Mesothelial cell of epicardium (in vitro differentiated cells): ENCODE data around the gene TNIP1. TPM values are rescaled to one million over a fixed set of nuclear protein-coding genes. Genes with fewer than 3 reads are reported as not detected.

Source experiments
- DNase-seq, 2 experiments: peaks; one replicate each; pipeline ENCODE4 v3.0.0; 2021; ENCODE audit warnings: low spot score in 2 of 2; ENCODE audit not compliant: unreplicated experiment in 2 of 2
- H3K27ac Mint-ChIP-seq: 2 replicates; pipeline ENCODE4 v1.8.0; 2021; ENCODE audit warnings: mixed read lengths
- H3K27me3 Mint-ChIP-seq: 2 replicates; pipeline ENCODE4 v1.8.0; 2021; ENCODE audit warnings: low read depth, mixed read lengths
- H3K36me3 Mint-ChIP-seq: 2 replicates; pipeline ENCODE4 v1.8.0; 2021; ENCODE audit warnings: mixed read lengths
- H3K4me1 Mint-ChIP-seq: 2 replicates; pipeline ENCODE4 v1.8.0; 2021; ENCODE audit warnings: mixed read lengths
- H3K4me3 Mint-ChIP-seq: 2 replicates; pipeline ENCODE4 v1.8.0; 2021; ENCODE audit warnings: mild to moderate bottlenecking, moderate library complexity, mixed read lengths
- H3K9me3 Mint-ChIP-seq: 2 replicates; pipeline ENCODE4 v1.8.0; 2021; ENCODE audit warnings: mixed read lengths
- total RNA-seq: library from RNA; stranded (reverse); gene quantifications from 3 replicates; pipeline ENCODE4 v1.2.1, GENCODE V29; 2021
- TF ChIP-seq, protein P1 (sequence below): fragments of 200-600 bp; sonication (generic); IDR thresholded peaks from one replicate; pipeline ENCODE4 v1.5.0; 2021; ENCODE audit warnings: antibody characterized with exemption; ENCODE audit not compliant: unreplicated experiment

TNIP1 gene
- total RNA-seq, 1 donor from 2014 or later: 81.8 TPM

DNA sequence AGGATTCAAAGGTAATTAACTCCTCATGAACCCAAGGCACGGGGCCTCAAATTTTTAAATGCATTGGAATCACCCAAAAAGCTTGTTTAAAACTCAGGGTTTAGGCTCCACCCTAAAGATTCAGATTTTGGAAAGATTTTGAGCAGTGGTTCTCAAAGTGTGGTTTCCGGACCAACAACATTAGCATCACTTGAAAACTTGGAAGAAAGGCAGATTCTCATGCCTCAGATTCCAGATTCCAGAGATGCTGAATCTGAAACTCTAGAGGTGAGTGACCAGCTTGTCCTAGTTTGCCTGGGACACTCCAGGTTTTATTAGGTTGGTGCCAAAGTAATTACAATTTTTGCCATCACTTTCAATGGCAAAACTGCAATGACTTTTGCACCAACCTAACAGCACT is 24.7 kb upstream of the TNIP1 start:
- Mint-ChIP-seq H3K9me3 (no peaks in the 10 kb centered on the region), H3K27me3 (no peaks in the 10 kb centered on the region), H3K4me1 (peaks cover 8% of the 10 kb centered on the region), H3K36me3 (peaks cover 42% of the 10 kb centered on the region), H3K27ac (no peak overlapping the region), H3K4me3 (no peak overlapping the region)
- TF ChIP-seq, protein P1, sequence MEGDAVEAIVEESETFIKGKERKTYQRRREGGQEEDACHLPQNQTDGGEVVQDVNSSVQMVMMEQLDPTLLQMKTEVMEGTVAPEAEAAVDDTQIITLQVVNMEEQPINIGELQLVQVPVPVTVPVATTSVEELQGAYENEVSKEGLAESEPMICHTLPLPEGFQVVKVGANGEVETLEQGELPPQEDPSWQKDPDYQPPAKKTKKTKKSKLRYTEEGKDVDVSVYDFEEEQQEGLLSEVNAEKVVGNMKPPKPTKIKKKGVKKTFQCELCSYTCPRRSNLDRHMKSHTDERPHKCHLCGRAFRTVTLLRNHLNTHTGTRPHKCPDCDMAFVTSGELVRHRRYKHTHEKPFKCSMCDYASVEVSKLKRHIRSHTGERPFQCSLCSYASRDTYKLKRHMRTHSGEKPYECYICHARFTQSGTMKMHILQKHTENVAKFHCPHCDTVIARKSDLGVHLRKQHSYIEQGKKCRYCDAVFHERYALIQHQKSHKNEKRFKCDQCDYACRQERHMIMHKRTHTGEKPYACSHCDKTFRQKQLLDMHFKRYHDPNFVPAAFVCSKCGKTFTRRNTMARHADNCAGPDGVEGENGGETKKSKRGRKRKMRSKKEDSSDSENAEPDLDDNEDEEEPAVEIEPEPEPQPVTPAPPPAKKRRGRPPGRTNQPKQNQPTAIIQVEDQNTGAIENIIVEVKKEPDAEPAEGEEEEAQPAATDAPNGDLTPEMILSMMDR: no peak
- no peak for DNase-seq

DNA sequence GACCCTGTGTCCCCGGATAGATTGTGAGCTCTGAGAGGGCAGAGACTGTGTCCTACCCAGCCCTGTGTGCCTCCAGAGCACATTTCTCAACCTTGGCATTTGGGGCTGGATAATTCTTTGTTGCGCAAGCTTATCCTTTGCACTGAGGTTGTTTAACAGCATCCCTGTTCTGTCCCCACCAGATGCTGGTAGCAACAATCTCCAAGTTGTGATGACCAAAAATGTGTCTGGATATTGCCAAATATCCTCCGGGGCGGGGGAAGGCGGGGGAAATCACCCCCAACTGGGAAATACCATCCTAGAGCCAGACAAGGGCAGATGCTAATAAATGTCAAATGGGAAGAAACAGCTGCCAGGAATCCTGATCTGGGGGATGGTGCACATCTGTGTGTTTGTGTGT is 24.0 kb upstream of the TNIP1 start:
- peaks cover 40% of the 10 kb centered on the region for H3K36me3 Mint-ChIP-seq
- peaks cover 9% of the 10 kb centered on the region for H3K4me1 Mint-ChIP-seq
- H3K9me3 Mint-ChIP-seq: no peaks in the 10 kb centered on the region
- H3K4me3 Mint-ChIP-seq: no peak overlapping the region
- no peaks in the 10 kb centered on the region for H3K27me3 Mint-ChIP-seq
- TF ChIP-seq, protein P1: no peak
- no peak overlapping the region for H3K27ac Mint-ChIP-seq
- no peak for DNase-seq

DNA sequence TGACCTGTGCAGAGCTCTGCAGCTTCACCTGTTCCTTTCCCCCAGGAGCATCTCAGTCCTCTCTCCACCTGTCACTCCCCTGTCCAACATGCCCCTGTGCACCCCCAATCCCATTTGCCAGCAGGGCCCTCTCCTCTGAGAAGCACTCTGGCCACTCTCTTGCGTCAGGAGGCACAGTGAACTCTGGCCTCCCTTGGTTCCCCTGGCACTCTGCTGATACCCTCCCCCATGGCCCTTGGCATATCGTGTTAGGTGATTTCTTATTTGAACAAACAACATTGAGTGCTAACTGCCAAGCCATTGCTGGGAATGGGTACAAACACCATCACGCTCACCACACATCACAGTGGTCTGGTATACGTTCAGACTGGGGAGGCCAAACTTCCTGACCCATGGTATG is 20.9 kb upstream of the TNIP1 start:
- Mint-ChIP-seq H3K36me3 (peaks cover 24% of the 10 kb centered on the region), H3K4me1 (peaks cover 9% of the 10 kb centered on the region), H3K4me3 (no peak overlapping the region), H3K27me3 (no peaks in the 10 kb centered on the region), H3K9me3 (no peaks in the 10 kb centered on the region), H3K27ac (no peak overlapping the region)
- DNase-seq: no peak
- TF ChIP-seq, protein P1: no peak

DNA sequence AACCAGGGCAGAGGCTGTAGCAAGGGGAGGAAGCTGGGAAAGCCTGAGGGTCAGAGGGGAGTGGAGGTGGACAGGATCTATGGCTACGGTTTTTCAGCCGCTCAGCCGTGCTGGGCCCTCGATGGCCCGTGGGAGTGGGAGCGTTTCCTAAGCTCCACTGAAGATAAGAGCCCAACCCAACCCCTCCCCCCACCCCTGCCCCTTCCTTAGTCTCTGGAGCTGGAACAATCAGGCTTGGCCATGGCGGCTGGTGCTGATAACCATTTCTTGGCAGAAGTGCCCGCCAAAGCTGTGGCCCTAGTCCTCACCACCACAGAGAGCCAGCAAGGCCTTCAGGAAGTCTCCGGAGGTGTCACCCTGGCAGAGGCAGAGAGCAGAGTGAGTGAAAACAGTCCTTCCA is 20.3 kb upstream of the TNIP1 start:
- Mint-ChIP-seq H3K36me3 (peaks cover 18% of the 10 kb centered on the region), H3K9me3 (no peaks in the 10 kb centered on the region), H3K27me3 (no peaks in the 10 kb centered on the region), H3K4me3 (no peak overlapping the region), H3K4me1 (peaks cover 11% of the 10 kb centered on the region), H3K27ac (no peak overlapping the region)
- TF ChIP-seq, protein P1: no peak
- no peak for DNase-seq

DNA sequence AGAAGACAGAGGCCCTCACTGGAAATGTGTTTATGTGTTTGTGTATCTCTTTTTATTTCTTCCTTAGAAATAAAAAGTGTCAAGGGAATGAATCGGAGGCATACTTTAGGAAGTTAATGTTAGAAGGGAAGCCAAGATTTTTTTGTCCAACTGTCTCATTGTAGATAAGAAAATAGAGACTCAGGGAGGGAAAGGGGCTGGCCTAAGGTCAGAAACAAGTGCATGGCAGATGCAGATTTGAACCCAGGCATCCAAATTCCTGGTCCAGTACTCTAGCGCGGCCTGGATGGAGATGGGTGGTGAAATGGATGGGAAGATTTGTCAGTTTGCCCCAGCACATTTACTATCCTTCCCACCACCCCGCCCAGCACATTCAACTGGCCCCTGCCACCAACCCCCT is 19.8 kb upstream of the TNIP1 start:
- peaks cover 15% of the 10 kb centered on the region for H3K36me3 Mint-ChIP-seq
- H3K9me3 Mint-ChIP-seq: no peaks in the 10 kb centered on the region
- DNase-seq: no peak
- no peak overlapping the region for H3K27ac Mint-ChIP-seq
- no peak overlapping the region for H3K4me3 Mint-ChIP-seq
- H3K27me3 Mint-ChIP-seq: no peaks in the 10 kb centered on the region
- H3K4me1 Mint-ChIP-seq: peaks cover 15% of the 10 kb centered on the region
- TF ChIP-seq, protein P1: no peak

DNA sequence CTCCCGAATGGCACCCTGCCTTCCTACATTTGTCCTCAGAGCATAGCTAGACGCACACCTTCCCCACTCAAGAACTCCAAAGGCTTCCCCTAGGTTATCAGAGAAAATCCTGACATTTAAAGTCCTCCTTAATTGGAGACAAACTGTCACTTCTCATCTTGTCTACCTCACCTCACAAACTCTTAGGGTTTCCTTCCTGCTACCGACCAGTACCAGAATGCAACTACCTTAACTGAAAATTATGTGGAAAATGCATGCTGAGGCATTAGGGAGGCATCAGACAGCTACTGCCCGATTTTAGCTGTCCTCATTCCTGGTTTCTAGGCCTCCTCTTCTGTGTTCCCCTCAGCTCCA is 17.9 kb upstream of the TNIP1 start:
- Mint-ChIP-seq H3K36me3 (peaks cover 10% of the 10 kb centered on the region), H3K4me3 (no peak overlapping the region), H3K4me1 (peaks cover 21% of the 10 kb centered on the region), H3K27ac (peak overlapping the region; percentile 4), H3K27me3 (no peaks in the 10 kb centered on the region), H3K9me3 (no peaks in the 10 kb centered on the region)
- DNase-seq: no peak
- TF ChIP-seq, protein P1: no peak
